ENCODE data around the gene BRD4.
A peak's percentile ranks its signal among the peaks of the same experiment; 100 is the strongest.

Gene BRD4

DNA sequence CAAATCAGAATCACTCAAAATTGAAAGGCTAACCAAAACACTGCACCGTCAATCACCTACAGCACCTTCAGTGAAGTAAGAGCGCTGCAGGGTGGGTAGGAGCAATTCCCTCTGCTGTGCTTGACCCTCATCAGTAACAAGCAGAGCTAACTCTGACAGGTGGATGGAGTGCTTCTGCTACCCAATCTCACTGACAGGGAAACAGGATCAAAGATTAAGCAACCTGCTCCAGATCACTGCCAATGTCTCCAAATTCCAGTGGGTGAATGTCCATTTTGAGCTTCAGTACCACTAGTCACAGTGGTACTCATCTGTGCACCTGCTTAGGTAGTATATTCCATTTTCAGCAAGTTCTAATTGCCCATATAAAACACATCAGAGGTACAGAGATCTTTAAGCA, 25.2 kb downstream of the BRD4 start:
- no peak for DNase-seq

DNA sequence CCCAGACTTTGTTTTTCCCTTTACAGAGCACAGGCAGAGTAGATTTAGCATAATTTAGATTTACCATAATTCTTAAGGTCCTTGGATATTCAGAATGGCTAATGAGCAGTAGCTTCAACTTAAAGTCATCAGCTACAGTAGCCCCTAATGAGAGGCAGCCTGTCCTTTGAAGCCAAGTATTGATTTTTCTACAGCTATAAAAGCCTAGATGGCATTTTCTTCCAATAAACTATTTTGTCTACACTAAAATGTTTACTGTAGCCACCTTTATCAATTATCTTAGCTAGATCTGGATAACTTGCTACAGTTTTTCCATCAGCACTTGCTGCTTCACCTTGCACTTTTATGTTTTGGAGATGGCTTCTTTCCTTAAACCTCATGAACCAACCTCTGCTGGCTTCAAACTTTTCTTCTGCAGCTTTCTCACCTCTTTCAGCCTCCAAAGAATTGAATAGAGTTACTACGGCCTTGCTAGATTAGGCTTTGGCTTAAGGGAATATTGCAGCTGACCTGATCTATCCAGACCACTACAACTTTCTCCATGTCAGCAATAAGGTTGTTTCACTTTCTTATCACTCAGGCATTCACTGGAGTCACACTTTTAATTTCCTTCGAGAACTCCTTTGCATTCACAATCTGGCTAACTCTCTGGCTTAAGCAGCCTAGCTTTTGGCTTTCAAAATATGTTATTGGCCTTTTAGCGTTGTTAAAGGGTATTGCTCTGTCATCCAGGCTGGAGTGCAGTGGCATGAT, 26.6 kb downstream of the BRD4 start:
- no peak for DNase-seq

DNA sequence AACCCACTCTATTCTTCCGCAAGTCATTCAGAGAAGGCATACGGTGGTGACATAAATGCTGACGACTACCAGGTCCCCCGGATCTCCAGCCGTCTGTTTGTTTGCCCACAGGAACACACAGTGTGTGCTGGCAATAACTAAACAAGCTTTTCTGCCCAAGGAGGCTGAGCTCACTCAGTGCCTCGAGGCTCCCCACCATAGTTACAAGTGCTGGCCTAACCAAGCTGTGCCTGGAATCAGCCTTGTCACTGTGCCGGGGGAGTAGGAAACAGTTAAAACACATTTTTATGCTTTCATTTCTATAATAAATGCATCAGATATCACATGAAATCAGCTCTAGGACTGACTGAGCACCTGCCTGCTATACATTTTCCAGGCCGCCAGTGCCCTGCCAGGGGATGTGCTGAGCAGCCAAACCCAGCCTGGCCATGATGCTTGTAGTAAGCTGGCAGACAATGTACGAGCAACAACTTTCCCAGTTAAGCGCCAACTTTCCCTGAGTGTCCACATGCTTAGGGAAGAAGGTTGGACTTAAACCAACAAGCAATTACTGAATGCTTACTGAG, 28.1 kb downstream of the BRD4 start:
- DNase-seq: no peak

DNA sequence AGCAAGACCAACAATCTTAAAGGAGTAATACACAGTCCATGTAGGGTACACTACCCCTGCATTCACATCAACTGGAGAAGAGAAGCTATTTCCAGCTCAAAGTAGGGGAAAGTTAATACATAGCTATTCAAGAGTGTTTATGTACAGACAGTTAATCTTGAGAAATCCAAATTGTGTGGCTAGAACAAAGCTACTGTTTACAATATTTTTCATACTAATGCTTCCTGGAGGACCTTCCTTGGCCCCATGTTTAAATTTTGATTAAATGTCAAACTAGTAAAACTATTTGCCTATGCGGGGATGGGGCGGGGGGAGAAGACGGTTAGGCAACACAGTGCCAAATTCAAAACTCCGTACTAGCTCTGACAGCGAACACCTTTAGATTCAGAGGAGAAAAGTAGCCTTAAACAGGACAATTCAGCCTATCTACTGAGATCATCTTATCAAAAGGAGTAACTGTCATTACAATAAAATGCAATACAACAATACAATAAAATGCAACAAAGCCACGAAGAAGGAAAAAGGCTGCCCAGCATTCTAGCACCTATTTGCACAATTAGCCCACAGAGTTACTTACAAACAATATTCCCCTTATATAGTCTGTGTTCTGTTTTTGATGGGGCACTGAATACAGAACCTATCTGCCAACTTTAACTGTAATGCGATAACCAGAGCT, 29.1 kb downstream of the BRD4 start:
- DNase-seq: no peak

DNA sequence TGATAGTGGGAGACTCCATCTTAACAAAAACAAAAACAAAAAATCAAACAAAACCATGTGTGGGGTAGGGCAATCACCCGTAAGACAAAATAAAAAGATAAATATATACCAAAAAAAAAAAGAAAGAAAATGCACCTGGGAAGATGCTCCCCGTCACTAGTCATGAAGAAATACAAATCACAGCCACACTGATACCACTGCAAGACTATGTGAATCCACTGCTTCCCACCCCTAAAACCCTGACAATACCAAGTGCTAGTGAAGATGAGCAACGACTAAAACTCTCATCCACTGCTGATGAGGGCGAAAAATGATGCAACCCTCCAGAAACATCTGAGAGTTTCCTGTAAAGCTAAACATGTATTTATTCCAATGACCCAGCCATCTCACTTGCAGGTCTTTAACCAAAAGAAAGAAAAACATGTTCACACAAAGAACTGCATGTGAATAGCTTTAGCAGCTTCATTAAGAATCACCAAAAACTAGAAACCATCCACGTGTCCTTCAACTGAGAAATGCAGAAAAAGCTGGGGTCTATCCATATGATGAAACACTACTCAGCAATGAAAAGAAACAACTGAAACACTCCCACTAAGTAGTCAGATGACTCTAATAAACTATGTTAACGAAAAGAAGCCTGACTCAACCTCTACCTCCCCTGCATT, 31.7 kb downstream of the BRD4 start:
- DNase-seq: no peak

DNA sequence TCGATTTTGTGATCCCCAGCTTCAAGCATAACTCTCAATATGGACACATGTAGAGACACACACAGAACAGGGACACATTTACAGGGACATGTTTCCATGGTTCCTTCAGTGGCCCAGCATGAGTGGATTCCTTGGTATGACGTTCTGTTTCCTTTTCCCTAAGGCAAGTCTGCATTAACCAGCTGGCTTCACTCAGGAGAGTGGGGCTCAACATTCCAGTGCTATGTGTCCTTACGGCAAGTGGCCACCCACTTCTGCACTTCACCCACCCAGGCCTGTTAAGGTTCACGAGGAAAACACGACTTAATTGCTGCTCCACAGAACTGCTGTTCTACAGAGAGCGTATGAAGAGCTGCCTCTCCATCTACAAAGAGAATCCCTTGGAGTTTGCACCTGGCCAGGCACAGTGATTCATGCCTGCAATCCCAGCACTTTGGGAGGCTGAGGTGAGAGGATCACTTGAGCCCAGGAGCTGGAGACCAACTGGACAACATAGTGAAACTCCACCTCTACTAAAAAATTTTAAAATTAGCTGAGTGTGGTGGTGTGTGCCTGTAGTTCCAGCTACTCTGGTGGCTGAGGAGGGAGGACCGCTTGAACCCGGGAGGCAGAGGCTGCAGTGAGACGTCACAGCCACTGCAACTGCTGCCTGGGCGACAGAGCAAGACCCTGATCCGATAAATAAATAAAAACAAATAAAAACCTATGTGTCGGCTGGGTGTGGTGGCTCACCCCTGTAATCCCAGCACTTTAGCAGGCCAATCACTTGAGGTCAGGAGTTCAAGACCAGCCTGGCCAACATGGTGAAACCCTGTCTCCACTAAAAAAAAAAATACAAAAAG, 32.5 kb downstream of the BRD4 start:
- DNase-seq: no peak

DNA sequence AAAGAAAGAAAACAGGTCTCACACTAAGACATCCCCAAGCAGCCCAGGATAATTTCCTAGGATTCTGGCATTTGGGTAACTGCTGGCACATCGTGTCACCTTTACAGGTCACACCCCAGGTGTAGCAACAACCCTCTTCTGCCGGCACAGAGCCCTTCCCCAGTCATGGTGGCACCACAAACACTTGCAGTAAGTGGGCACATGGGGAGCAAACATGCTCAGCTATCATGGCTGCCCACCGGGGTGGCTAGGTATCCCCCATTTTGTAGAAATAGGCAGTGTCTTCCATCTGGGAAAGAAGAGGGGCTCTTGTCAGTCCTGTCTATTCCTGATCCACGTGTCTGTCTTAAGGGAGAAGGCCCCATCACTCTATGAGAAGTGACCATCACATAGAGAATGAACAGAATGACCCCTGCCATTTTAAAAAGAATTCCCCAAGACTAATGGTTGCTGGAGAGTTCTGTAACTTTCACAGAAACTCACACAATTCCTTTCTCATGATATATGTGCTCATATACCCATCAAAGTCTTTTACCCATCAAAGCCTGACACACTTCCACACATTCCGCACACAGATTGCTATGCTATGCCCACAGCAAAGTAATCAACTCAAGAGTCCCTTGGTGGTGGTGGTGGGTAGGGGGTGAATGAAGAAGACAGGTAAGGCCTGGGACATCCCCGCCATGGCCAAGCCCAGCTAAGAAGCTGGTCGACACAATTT, 33.3 kb downstream of the BRD4 start:
- no peak for DNase-seq

DNA sequence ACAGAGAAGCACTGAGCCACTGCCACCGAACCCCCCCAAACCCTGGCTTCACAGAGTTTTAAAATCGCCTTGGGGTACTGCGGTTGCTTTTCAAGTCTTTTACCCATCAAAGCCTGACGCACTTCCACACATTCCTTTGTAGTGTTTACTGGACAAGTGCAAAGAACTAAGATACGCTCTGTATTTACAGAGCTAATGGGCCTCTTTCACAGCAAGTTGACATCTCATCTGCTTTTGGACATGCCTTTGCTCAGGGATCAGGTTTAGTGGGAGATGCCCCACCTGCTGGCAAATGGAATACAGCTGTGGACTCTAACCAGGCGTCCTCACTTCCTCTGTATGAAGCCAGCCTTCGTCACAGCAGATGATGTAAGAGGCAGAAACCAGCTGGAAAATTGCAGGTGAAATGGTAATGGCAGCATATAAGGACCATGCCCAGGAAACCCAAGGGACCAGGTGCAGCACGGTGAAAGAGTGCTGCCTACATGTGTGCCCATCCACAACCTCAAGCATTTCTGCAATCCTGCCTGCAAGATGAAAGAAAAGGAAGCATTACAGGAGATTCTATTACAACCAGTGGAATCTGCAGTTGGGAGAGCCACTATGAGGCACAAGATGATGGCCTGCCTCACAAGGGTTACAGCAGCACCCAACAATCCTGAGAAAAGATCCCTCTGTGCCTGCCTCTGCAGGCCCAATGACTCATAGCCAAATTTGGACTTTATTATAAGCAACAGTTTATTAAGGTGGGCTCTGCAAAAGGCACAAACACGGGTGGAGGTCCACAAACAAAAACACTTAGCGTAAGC, 34.7 kb downstream of the BRD4 start:
- DNase-seq: peak; percentile 32

DNA sequence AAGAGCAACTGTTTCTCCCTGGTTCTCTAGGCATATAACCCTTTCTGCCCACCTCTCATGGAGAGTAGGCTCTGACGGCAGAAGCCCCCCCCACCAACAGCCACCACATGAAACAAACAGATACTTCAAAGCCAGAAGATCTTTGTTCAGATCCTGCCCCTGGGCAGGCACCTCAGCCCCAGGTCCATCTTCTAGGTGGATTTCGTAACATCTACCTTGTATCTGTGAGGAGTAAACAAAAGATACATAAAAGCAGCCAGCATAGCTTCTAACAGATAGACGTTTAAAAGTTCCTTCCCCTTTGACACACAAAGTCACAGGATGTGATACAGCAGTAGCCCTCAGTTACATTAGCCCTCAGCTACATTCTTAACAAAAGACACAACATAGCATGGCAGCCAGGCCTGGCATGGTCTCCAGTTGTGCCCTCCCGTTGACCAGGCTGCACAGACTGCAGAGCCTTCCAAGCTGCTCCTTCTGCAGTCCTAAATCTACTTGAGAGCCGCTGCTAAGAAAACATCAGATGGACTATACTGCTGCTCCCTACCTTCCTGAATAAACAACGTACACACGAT, 35.4 kb downstream of the BRD4 start:
- peak; percentile 36 for DNase-seq

DNA sequence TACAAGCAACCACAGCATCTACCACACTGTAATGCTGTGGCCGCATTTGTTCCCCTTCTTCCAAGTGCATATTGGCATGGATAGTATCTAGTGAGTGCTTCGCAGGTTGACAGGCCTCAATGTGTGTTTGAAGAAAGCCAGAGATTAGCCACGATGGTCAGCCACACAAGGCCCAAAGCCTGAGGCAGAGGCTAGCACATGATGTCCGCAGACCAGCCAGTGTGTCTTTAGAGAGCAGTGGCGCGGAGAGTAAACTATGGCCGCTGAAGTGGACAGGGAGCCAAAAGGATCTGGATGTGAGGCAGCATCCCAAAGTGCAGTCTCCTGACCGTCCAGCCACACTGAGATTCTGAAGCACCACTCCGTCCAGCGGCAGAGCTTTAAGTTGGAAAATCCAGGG, 36.0 kb downstream of the BRD4 start:
- no peak for DNase-seq

DNA sequence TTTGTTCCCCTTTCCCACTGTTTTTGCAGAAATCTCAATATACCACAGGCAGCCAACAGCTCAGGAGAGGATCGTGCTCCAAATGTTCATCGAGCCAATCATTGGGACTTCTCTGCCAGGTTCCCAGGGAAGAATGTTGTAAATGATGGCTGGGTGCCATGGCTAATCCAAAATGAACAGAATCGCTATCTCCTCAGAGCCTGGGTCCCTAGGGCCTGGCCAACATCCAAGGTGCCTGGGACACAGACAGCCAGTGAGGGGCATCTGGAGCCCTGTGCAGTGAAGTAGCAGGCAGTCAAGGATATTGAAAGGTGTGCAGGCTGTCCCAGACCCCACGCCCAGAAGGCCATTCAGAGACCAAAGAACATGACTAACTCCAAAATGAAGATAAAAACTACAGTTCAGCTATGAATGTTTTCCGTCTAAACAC, 37.8 kb downstream of the BRD4 start:
- no peak for DNase-seq

DNA sequence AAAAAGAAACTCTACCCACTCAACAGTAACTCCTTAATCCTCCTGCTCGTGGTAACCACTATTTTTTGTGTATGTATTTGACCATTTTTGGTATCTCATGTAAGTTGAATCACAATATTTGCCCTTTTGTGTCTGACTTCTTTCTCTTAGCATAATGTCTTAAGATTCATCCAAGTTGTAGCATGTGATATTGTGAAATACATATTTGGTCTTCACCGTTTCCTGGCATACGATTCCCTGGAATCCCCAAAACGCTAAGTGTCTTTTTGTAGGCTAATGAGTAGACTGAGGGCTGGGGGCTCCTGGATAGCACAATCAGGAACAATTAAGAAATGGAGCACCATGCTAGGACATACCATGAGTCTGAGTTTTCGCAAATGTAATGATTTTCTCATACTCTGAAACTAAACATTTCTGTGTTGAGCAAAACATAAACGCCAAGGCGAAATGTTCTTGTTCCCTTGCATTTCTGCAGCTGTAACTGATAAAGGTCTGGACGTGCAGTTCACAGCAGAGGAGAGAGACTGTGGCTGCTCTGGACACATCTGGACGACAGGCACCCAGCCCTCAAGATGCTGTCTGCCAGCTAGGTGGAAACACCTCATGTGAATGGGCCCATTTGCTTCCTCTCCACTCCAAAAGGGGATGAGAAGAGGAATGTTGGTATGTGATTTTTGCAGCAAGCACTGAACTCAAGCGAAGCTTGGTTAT, 38.4 kb downstream of the BRD4 start:
- DNase-seq: no peak

DNA sequence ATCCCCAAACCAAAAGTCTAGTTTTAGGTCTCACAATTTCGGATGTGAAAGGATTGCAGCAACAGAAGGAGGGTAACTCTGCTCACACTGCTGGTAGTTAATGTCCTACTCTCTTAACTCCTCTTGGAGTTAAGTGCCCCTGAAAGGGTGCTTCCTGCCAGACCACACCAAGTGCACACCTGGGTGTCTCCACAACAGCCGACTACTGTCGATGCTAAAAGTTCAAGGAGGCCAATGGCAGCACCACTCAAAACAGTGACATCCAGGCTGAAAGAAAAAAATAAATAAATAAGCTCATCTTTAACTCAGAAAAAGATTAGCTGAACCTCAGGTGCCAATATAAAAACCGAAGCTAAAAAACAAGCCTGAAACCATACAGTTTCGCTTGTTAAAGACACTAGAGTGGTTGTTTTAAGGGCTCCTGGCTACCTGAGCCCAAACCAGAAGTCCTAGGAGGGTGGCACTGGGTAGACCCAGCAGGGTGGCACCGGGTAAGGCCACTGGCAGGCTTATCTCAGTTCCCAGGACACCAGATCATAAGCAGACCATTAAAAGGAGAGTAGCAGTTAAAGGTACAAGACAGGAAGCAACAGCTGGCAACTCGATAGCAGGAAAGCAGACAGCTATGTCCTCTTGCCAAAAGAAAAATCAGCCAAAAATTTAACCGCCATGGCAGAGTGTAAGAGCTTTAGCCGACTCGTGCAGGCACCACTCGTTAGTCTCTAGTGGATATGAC, 39.3 kb downstream of the BRD4 start:
- DNase-seq: no peak

DNA sequence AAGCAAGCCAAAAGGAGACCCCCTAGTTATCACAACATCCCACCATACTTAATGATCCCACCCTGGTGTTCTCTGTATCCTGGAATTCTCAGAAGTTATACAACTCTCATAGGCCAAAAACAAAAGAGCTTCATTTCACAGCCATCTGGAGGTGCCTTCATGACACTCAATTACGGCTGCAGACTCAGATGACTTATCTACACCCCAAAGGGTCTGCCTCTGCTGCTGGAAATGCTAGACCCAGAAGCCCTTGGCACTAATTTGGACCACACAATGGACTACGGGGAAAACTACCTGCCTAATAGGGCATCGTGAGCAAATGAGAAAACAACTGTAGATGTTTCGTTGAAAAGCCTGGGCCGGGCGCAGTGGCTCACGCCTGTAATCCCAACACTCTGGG, 40.2 kb downstream of the BRD4 start:
- no peak for DNase-seq

DNA sequence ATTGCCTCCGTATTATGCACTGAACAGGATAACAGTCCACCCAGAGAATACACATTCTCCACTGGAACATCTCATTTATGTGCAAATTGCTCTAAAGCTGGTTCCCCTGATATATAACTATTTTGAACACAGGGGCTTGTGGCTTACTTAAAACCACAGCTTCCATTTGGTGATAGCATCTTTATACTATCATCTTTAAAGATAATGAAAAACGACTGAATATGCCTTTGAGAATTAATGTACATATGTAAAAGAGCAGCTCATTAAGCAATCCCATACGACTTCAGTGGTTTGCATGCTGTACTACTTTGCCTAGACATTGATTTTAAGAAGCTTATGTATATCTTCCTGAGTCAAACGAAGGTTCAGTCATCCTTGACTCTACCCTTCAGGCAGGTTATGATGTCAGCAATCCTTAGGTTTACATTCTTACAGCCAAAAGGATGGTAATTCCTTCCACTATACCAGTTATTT, 40.8 kb downstream of the BRD4 start:
- DNase-seq: no peak

DNA sequence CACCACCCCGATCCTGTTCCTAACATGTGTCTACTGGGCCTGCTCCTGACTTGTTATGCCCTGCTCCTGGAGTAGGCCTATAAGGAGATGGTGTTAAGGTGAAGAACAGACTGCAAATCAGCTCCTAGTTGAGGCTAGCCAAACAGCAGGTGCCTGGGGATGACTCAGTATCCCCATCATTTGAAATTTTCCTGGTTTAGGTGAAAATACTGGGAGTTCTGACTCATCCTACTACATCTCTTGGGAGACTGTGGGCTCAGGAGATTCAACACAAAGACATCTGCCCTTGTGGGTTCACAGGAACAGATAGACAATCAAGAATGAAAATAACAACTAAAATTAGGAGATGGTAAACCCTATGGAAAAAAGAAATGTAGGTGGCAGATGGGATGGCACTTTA, 41.2 kb downstream of the BRD4 start:
- no peak for DNase-seq

DNA sequence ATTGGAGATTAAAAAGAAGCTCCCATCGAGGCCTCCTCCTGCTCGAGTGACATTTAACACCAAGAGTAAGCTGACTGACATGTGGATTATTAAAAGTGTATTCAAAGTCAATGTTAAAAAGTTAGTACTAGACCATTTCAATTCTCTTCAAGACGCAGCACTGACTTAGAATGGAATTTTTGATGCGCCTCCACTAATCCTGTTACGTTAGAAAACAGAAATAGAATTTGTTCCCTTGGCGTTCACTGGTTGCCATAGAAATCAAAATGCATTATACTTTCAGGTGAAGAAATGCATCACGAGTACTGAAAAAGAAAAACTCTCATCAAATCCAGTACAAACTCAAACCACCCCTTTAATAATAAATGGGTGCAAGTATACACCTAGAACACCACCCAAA, 42.2 kb downstream of the BRD4 start:
- no peak for DNase-seq

DNA sequence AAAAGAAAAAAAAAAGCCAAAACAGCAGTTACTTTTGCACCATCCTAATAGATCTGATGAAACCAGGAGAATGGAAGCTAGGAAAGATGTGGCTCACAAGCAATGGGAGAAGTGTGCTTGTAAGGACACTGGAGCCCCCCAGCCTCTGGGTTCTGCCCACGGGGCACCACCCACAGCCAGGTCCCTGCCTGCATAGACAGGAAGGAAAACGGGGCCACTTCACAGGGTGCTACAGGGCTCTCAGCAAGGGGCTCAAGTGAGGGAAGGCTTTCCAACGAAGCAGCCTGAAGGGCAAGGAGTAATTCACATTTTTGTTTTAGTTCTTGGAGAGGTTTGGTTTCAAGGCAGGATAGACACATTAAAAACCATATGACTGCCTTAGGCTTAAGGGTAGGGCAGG, 42.7 kb downstream of the BRD4 start:
- no peak for DNase-seq

All from CD4-positive, alpha-beta T cell treated with Interleukin-17A for 1 hour (primary cell).